Measurements from ENCODE around the gene FPR2.
"Not testable (repeated sequence)": the region's sequence is repeated elsewhere in the genome, so short reads cannot be mapped to it uniquely, and the experiment has no call there.

Gene FPR2

DNA sequence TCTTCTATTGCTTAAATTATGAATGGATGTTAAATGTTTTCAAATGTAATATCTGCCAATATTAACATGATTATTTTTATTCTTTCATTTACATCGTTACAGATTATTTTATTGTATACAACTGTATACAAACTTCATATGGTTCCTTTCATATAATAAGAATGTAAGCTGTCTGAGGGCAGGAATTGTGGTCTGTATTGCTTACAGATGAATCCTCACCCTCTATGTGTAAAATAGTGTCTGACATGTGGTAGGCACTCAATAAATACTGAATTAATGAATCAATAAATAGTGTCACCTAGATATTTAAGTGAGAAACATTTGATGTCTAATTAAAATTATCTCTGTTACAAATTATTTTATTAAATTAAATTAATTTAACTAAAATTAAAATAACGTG lies 41.8 kb downstream of the FPR2 start:
- H3K4me1 Mint-ChIP-seq (ENCODE audit: low read depth) = peaks cover 3% of the 10 kb centered on the region
- peaks cover 5% of the 10 kb centered on the region for H3K9me3 Mint-ChIP-seq (ENCODE audit: low read depth)
- no peak overlapping the region for H3K4me3 Mint-ChIP-seq
- H3K36me3 Mint-ChIP-seq = no peaks in the 10 kb centered on the region
- peaks cover 7% of the 10 kb centered on the region for H3K27me3 Mint-ChIP-seq
- H3K27ac Mint-ChIP-seq = no peak overlapping the region

DNA sequence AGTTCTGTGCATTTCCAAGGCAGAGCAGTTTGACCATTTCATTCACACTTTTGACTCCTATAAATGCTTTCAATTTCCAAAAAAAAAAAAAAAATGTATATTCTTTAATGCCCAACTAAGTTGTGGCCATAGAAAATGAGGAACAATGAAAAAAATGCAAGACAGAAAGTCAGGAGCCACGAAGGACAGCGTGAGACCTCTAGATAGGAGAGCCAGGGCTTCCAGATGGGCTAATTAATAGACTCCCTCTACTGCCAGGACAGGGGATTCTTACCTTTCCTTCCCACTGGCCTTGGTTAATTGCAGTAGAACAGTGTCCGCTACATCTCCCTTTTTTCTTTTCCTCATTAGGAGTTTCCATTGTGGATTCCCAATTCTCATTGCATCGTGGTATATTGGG lies 42.5 kb downstream of the FPR2 start:
- Mint-ChIP-seq H3K36me3 (no peaks in the 10 kb centered on the region), H3K4me1 (ENCODE audit: low read depth) (peaks cover 3% of the 10 kb centered on the region), H3K27me3 (peaks cover 7% of the 10 kb centered on the region), H3K27ac (no peak overlapping the region), H3K9me3 (ENCODE audit: low read depth) (peaks cover 5% of the 10 kb centered on the region), H3K4me3 (no peak overlapping the region)

DNA sequence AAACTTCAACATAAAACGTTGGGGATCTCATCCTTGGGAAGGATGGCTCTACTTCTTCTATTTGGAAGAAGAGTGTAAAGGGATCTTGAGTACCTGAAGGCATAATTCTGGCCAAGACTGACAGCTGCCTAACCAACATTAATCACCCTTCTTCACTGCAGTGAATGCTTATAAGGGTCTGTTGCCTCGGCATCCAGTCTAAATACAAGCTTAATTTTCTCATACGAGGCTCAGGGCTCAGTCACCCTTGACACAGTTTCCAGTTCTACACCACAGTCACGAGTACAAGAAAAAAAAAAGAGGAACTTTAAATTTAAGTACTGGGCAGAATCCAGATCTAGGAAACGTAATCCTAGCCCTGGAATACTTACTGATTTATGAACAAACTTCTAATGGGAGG lies 43.0 kb downstream of the FPR2 start:
- Mint-ChIP-seq H3K4me1 (ENCODE audit: low read depth) (peaks cover 3% of the 10 kb centered on the region), H3K4me3 (no peak overlapping the region), H3K27ac (no peak overlapping the region), H3K36me3 (no peaks in the 10 kb centered on the region), H3K9me3 (ENCODE audit: low read depth) (peaks cover 8% of the 10 kb centered on the region), H3K27me3 (peaks cover 7% of the 10 kb centered on the region)

DNA sequence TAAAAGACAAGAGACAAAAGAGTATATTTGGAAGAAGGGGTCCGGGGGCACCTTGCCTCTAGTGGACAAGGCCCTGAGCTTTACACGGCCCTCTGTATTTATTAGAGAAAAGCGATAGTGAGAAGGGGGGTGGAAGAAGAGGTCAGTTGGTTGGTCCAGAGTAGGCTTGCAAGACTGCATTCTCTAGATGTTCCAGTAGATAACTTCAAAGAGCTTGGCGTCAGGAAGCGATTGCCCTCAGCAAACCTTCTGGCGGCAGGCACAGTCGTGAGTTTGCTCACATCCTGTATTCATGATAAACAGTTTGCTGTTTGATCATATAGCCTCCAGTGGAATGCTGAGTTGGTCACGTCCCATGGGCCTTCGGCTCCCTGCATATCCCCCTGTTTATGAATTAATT lies 43.8 kb downstream of the FPR2 start:
- H3K27me3 Mint-ChIP-seq; H3K36me3 Mint-ChIP-seq; H3K27ac Mint-ChIP-seq; H3K4me1 Mint-ChIP-seq (ENCODE audit: low read depth); H3K4me3 Mint-ChIP-seq; H3K9me3 Mint-ChIP-seq (ENCODE audit: low read depth): not testable (repeated sequence)

DNA sequence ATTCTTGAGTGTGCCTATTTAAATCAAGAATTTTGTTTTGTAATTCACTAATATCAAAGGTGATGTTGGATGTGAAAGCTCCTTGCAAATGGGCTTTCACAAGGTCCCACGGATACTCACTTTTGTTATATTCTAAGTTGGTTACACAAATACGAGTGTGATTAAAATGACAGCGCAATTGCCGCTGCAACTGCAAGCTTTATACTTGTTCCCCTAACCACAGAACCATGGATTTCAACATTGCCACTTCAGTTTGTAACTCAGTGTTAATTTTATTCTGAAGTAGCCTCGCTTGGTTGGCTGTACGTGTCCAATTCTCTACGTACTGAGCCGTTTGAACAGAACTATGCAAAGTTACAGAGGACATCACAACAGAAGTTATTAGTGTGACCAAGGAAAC lies 44.4 kb downstream of the FPR2 start:
- not testable (repeated sequence) for H3K9me3 Mint-ChIP-seq (ENCODE audit: low read depth); H3K4me3 Mint-ChIP-seq; H3K4me1 Mint-ChIP-seq (ENCODE audit: low read depth); H3K27ac Mint-ChIP-seq; H3K36me3 Mint-ChIP-seq; H3K27me3 Mint-ChIP-seq

DNA sequence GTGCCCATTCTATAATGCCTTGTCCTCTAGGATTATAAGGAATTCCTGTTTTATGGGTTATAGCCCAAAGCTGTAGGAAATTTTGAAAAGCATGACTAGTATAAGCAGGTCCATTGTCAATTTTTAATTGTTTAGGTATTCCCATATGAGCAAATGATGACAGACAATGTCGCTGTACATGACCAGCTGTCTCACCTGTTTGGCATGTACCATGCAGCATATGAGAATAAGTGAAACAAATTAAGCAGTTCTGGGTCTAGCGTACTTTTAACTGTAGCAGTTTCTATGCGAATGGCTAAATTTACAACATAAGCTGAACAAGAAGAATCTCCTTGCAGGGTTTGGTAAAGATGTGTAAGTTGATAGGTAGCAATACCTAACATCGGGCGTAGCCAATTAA lies 45.6 kb downstream of the FPR2 start:
- not testable (repeated sequence) for H3K36me3 Mint-ChIP-seq; H3K27me3 Mint-ChIP-seq; H3K27ac Mint-ChIP-seq; H3K4me3 Mint-ChIP-seq; H3K4me1 Mint-ChIP-seq (ENCODE audit: low read depth); H3K9me3 Mint-ChIP-seq (ENCODE audit: low read depth)

DNA sequence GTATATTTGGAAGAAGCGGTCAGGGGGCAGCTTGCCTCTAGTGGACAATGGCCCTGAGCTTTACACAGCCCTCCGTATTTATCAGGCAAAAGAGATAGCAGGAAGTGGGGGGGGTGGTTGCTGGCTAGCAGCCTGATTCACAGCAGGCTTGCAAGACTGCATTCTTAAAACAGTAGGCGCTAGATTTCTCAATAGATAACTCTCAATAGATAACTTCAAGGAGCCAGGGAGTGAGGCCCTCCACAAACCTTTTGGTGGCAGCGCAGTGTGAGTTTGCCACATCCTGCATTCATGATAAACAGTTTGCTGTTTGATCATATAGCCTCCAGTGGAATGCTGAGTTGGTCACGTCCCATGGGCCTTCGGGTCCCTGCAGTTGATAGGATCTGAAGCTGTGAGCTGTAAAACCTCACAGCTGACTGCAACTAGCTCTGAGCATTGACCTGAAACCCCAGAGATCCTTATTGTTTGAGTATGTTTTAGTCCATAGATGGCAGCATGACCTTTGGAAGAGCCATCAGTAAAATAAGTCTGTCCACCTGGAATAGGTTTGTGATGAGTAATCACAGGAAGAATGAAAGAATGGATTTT lies 46.2 kb downstream of the FPR2 start:
- Mint-ChIP-seq H3K4me1 (ENCODE audit: low read depth) (peaks cover 3% of the 10 kb centered on the region), H3K9me3 (ENCODE audit: low read depth) (peaks cover 10% of the 10 kb centered on the region), H3K27ac (no peak overlapping the region), H3K27me3 (peaks cover 2% of the 10 kb centered on the region), H3K36me3 (no peaks in the 10 kb centered on the region), H3K4me3 (no peak overlapping the region)

DNA sequence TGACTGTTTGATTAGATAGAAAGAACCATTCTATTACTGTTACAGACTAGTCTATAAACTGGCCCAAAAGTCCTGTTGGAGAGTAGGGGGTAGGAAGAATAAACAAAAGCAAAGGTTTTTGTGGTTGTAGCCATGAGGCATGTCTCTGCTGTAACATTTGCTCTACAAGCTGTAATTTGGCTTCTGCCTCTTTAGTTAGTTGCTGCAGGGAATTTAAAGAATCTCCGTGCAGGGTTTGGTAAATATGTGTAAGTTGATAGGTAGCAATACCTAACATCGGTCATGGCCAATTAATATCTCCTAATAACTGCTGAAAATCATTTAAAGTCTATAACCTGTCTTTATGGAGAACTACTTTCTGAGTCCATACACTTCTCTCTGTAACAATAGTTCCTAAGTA lies 46.9 kb downstream of the FPR2 start:
- H3K36me3 Mint-ChIP-seq = no peaks in the 10 kb centered on the region
- H3K9me3 Mint-ChIP-seq (ENCODE audit: low read depth) = peaks cover 10% of the 10 kb centered on the region
- no peak overlapping the region for H3K4me3 Mint-ChIP-seq
- peaks cover 2% of the 10 kb centered on the region for H3K27me3 Mint-ChIP-seq
- no peak overlapping the region for H3K27ac Mint-ChIP-seq
- H3K4me1 Mint-ChIP-seq (ENCODE audit: low read depth) = peaks cover 3% of the 10 kb centered on the region

DNA sequence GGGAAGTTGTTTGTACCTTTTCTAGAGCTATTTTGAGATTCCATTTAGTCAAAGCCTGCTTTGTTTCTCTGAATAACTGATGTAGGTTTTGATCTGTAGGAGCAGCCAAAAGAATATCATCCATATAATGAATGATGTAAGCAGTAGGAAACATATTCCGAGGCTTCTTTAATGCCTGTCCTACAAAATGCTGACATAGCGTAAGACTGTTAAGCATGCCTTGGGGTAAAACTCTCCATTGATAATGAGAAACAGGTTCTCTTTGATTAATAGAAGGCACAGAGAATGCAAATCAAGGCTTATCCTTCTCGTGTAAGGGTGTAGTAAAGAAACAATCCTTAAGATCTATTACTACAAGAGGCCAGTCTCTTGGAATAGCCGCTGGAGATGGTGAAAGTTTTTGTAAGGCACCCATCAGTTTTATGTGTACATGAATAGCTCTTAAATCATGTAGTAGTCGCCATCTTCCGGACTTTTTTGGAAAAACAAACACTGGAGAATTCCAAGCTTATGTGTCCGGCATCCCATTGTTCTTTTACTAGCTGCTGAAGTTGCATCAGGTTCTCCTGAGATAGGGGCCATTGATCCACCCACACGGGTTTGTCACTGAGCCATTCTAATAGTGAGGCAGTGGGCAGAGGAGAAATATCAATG lies 47.5 kb downstream of the FPR2 start:
- Mint-ChIP-seq H3K9me3 (ENCODE audit: low read depth) (peaks cover 5% of the 10 kb centered on the region), H3K27me3 (peaks cover 2% of the 10 kb centered on the region), H3K4me1 (ENCODE audit: low read depth) (peaks cover 3% of the 10 kb centered on the region), H3K27ac (no peak overlapping the region), H3K36me3 (no peaks in the 10 kb centered on the region), H3K4me3 (no peak overlapping the region)

DNA sequence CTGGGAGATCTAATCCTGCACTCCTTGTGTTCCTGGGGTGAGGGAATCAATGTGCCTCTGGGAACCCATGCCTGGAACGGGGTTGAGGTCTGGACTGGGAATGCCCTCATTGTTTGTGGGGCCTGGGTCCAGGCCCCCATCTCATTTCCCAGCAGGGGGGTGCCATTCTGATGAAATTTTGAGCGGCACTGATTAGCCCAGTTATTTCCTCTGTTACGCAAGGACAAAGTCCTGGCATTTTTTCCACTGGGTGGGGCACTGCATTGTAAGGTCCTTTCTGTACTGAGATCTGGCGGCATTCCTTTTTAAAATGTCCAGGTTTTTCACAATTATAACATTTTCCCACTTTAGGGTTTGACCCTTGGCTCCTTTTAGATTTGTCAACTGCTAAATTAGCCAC lies 48.8 kb downstream of the FPR2 start:
- Mint-ChIP-seq H3K27me3 (peaks cover 4% of the 10 kb centered on the region), H3K36me3 (peaks cover 4% of the 10 kb centered on the region), H3K4me1 (ENCODE audit: low read depth) (peaks cover 3% of the 10 kb centered on the region), H3K27ac (no peak overlapping the region), H3K9me3 (ENCODE audit: low read depth) (peaks cover 11% of the 10 kb centered on the region), H3K4me3 (no peak overlapping the region)

DNA sequence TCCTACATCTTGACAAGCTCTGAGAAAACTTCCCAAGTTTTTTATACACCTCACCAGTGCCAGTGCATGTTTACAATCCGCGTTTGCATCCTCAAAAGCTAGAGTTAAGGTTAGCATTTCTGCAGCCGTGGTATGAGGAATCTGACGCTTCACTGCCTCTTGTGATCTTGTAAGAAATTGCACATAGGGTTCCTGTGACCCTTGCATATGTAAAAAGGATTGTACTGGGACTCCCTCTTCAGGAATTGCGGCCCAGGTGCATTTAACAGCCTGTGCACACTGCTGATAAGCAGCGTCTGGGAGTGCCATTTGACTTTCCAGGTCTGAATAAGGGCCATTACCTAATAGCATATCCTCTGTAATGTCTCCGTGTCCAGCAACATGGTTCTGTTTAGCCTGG lies 49.2 kb downstream of the FPR2 start:
- Mint-ChIP-seq H3K4me1 (ENCODE audit: low read depth) (peaks cover 3% of the 10 kb centered on the region), H3K27me3 (peaks cover 4% of the 10 kb centered on the region), H3K9me3 (ENCODE audit: low read depth) (peaks cover 11% of the 10 kb centered on the region), H3K36me3 (peaks cover 4% of the 10 kb centered on the region), H3K4me3 (no peak overlapping the region), H3K27ac (no peak overlapping the region)

DNA sequence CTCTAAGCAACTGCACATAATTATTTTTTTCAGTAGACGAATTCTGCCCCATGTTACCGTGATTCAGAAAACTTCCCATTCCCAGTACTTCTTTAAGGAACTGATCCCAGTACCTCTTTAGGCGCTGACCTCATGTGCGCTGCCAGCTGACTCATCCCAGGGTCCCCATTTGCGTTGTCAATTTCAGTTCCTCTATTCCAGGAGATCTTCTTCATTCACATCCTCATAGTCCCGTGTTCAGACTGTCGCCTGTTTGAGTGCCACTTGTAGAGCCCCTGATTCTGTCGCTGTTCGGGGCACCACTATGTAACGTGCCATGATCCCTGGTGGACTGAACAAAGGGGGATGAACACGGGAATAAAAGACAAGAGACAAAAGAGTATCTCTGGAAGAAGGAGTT lies 50.4 kb downstream of the FPR2 start:
- peaks cover 11% of the 10 kb centered on the region for H3K9me3 Mint-ChIP-seq (ENCODE audit: low read depth)
- H3K27me3 Mint-ChIP-seq = peaks cover 4% of the 10 kb centered on the region
- peaks cover 3% of the 10 kb centered on the region for H3K4me1 Mint-ChIP-seq (ENCODE audit: low read depth)
- no peak overlapping the region for H3K4me3 Mint-ChIP-seq
- H3K27ac Mint-ChIP-seq = no peak overlapping the region
- H3K36me3 Mint-ChIP-seq = peaks cover 7% of the 10 kb centered on the region

DNA sequence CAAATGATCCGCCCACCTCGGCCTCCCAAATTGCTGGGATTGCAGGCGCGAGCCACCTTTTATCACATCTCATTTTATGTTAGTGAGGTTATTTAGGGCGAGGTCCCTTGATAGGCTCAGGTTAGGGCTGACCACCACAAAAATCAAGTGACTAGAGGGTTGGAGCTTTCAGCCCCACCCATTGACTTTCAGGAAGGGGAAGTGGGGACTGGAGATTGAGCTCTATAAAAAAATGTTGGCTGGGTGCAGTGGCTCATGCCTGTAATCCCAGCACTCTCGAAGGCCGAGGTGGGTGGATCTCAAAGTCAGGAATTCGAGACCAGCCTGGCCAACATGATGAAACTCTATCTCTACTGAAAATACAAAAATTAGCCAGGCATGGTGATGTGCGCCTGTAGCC lies 54.1 kb downstream of the FPR2 start:
- Mint-ChIP-seq H3K27ac (no peak overlapping the region), H3K9me3 (ENCODE audit: low read depth) (peaks cover 28% of the 10 kb centered on the region), H3K4me3 (no peak overlapping the region), H3K36me3 (peaks cover 21% of the 10 kb centered on the region), H3K27me3 (peaks cover 6% of the 10 kb centered on the region), H3K4me1 (ENCODE audit: low read depth) (no peaks in the 10 kb centered on the region)

DNA sequence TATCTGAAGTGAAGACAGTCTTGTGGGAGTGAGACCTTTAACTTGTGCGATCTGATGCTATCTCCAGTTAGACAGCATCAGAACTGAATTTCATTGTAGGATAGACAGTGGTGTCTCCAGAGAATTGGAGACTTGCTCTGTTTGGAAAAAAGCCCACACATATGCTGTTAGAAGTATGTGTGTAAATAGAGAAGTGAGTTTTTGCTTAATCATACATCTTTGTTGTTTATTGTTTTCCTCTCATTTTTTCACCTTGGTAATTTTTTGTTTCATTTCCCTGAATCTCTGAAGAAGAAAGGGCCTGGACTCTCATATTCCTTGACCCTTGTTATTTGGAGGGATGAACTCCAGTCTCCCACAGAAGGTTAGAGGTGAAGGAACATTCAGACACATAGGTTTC lies 55.7 kb downstream of the FPR2 start:
- Mint-ChIP-seq H3K4me1 (ENCODE audit: low read depth) (no peaks in the 10 kb centered on the region), H3K36me3 (peaks cover 21% of the 10 kb centered on the region), H3K9me3 (ENCODE audit: low read depth) (peaks cover 28% of the 10 kb centered on the region), H3K4me3 (no peak overlapping the region), H3K27ac (no peak overlapping the region), H3K27me3 (peaks cover 6% of the 10 kb centered on the region)

DNA sequence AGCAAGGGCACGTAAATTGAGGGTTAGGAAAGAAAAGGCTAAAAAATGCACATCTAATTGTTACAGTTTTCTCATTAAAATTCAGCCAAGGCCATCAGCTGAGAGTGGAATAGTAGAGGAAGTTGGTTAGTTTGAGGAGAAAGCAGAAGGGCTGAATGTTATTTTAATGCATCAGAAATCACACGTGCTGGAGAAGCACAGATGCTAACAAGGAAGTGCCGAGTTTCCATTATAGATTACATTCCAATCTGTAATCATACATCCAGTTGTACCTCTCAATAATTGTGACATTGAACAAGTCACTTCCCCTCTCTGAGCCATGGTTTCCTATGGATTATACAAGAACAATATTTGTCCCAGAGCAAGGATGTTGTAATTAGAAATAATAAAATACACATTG lies 59.0 kb downstream of the FPR2 start:
- no peaks in the 10 kb centered on the region for H3K4me1 Mint-ChIP-seq (ENCODE audit: low read depth)
- H3K27me3 Mint-ChIP-seq = peaks cover 3% of the 10 kb centered on the region
- H3K36me3 Mint-ChIP-seq = peaks cover 17% of the 10 kb centered on the region
- H3K27ac Mint-ChIP-seq = no peak overlapping the region
- no peak overlapping the region for H3K4me3 Mint-ChIP-seq
- peaks cover 41% of the 10 kb centered on the region for H3K9me3 Mint-ChIP-seq (ENCODE audit: low read depth)
